Colonic mucosa (tissue), 4 donors: ENCODE results near the gene ALDH1A3. TPM values are rescaled to one million over a fixed set of nuclear protein-coding genes. Genes with fewer than 3 reads are reported as not detected.

Source experiments
- DNase-seq: peaks from one replicate; pipeline ENCODE4 v3.0.0-alpha.2; 2020
- H3K27ac ChIP-seq: fragments of 200-600 bp; one replicate; pipeline ENCODE4 v1.8.0; 2021
- H3K27me3 ChIP-seq: fragments of 200-600 bp; one replicate; pipeline ENCODE4 v1.8.0; 2021
- H3K36me3 ChIP-seq: fragments of 200-600 bp; one replicate; pipeline ENCODE4 v1.8.0; 2021
- H3K4me1 ChIP-seq: fragments of 200-600 bp; one replicate; pipeline ENCODE4 v1.8.0; 2021; ENCODE audit warnings: mild to moderate bottlenecking
- H3K4me3 ChIP-seq: fragments of 200-600 bp; one replicate; pipeline ENCODE4 v1.8.0; 2021
- H3K9ac ChIP-seq, 2 donors: one replicate each; pipeline ENCODE4 v1.7.0; 2013; ENCODE audit warnings: control low read depth in 2 of 2, low read depth in 2 of 2, low read length in 2 of 2
- H3K9me3 ChIP-seq: fragments of 200-600 bp; one replicate; pipeline ENCODE4 v1.8.0; 2021
- CTCF ChIP-seq: fragments of 200-600 bp; IDR thresholded peaks from one replicate; pipeline ENCODE4 v1.8.0; 2022; ENCODE audit warnings: antibody characterized with exemption, mild to moderate bottlenecking
- intact Hi-C: fragments of 100-400 bp; cut with DNase I; formaldehyde crosslinking; loops from one replicate; pipeline ENCODE4 v1.14.1; 2022
- total RNA-seq, 2 donors: library from RNA; stranded (reverse); fragmentation: NEBNext Ultra II Directional in 1 of 2; extraction: Animal tissue kit (Norgen Biotek cat#: 25700) in 1 of 2; gene quantifications; one replicate each; pipeline ENCODE4 v1.2.1, GENCODE V29; 2021
- donor health status: healthy.
- donor health status: DM: no; HTN: no; CAD: no.
- donor health status: DM: no; HTN: no; CAD: no.

Gene ALDH1A3
- total RNA-seq, 2 donors from 2014 or later = 3.8 to 7.4 TPM

GRCh38 chr15:100898661-100899462, 19.2 kb downstream of the ALDH1A3 start:
- no peaks in the 10 kb centered on the region for H3K36me3 ChIP-seq
- H3K4me1 ChIP-seq = no peaks in the 10 kb centered on the region
- intact Hi-C loops = no loop called here
- DNase-seq = no peak
- H3K9ac ChIP-seq = no peak overlapping the region
- H3K27me3 ChIP-seq = no peaks in the 10 kb centered on the region
- H3K9me3 ChIP-seq = no peaks in the 10 kb centered on the region
- no peak overlapping the region for H3K27ac ChIP-seq
- no peak overlapping the region for H3K4me3 ChIP-seq
- TF ChIP-seq CTCF = no peak

- no peak overlapping the region for H3K27ac ChIP-seq
- no peak for DNase-seq
- no peaks in the 10 kb centered on the region for H3K36me3 ChIP-seq
- H3K9ac ChIP-seq = no peak overlapping the region
- TF ChIP-seq CTCF = no peak
- no peaks in the 10 kb centered on the region for H3K27me3 ChIP-seq
- intact Hi-C loops = no loop called here
- H3K4me3 ChIP-seq = no peak overlapping the region
- H3K4me1 ChIP-seq = no peaks in the 10 kb centered on the region
- no peaks in the 10 kb centered on the region for H3K9me3 ChIP-seq
Observed at GRCh38 chr15:100899601-100900000, 20.0 kb downstream of the ALDH1A3 start.

DNA sequence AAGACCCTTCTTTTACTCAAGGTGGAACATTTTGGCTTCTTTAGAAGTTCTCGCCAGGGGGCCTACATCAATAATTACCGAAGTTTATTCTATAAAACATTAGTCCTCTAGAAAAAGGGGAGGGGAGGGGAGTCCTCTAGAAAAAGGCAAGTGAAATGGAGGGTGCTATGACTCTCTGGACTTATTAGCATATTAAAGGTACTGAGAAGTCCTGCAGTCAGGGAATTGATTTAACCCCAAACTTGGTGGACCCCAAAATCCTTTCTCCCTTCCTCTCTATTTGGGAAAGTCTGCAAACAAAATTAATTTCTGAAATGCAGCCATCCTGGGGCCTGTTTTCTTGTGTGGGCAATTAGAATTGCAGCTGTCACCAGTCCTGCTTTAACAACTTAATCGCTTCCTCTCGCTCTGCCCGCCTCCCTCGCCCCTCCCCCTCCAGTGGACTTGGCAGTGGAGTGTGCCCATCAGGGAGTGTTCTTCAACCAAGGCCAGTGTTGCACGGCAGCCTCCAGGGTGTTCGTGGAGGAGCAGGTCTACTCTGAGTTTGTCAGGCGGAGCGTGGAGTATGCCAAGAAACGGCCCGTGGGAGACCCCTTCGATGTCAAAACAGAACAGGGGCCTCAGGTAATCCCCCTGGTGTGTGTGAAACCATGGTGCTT, 20.6 kb downstream of the ALDH1A3 start:
- no peak overlapping the region for H3K27ac ChIP-seq
- H3K4me3 ChIP-seq = no peak overlapping the region
- intact Hi-C loops = no loop called here
- H3K27me3 ChIP-seq = no peaks in the 10 kb centered on the region
- no peaks in the 10 kb centered on the region for H3K36me3 ChIP-seq
- no peaks in the 10 kb centered on the region for H3K9me3 ChIP-seq
- H3K9ac ChIP-seq = no peak overlapping the region
- peak; percentile 51 for DNase-seq
- H3K4me1 ChIP-seq = no peaks in the 10 kb centered on the region
- no peak for TF ChIP-seq CTCF

DNA sequence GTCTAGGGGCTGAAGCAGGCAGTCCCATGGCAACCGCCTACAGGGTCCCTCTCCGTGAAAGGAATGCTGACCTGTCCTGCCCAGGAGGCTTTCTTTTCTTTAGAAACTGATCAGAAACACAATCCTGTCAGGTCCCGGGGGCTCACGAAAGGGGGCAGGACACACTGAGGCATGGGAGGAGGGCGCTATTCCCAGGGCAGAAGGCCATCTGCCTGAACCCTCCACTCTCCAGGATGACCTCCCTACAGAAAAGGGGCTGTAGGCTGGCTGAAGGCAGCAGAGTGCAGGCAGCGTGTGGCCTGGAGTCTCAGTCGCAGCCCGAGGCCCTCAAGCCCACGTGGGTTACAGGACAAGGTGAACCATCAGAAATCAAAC, 21.2 kb downstream of the ALDH1A3 start:
- H3K4me3 ChIP-seq = no peak overlapping the region
- no peak for TF ChIP-seq CTCF
- no peak overlapping the region for H3K27ac ChIP-seq
- DNase-seq = no peak
- no peaks in the 10 kb centered on the region for H3K27me3 ChIP-seq
- no peak overlapping the region for H3K9ac ChIP-seq
- H3K4me1 ChIP-seq = no peaks in the 10 kb centered on the region
- intact Hi-C loops = no loop called here
- no peaks in the 10 kb centered on the region for H3K36me3 ChIP-seq
- H3K9me3 ChIP-seq = no peaks in the 10 kb centered on the region

DNA sequence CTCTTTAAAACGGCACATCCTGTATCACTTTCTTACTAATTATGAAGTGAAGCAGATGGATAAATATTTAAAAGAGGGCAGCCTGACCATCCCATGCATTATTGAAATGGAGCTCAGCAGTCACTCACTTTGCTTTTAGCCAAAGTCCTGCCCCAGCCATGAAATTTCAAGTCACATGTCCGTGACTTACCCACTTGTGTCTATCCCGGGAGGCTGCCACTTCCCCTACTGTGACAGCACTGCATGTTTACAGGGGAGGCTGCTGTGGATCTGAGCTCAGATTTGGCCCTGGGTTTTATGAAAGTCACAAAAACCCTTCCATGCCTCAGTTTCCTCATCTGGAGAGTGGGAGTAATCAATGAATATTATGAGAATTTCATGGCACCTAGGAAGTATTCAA, 21.7 kb downstream of the ALDH1A3 start:
- Histone ChIP-seq H3K27me3 (no peaks in the 10 kb centered on the region), H3K4me1 (no peaks in the 10 kb centered on the region), H3K4me3 (no peak overlapping the region), H3K36me3 (no peaks in the 10 kb centered on the region), H3K9ac (no peak overlapping the region), H3K27ac (peak overlapping the region; percentile 72), H3K9me3 (no peaks in the 10 kb centered on the region)
- intact Hi-C loops = no loop called here
- DNase-seq = no peak
- TF ChIP-seq CTCF = no peak
